GM21825 (cell line): Measurements from ENCODE around the gene CNPPD1.
"Not testable (repeated sequence)": the region's sequence is repeated elsewhere in the genome, so short reads cannot be mapped to it uniquely, and the experiment has no call there.

ENCODE experiments used
- ATAC-seq: cut with Tn5 transposase; IDR thresholded peaks from one replicate; pipeline ENCODE4 v1.9.1; 2021; ENCODE audit warnings: mild to moderate bottlenecking, moderate library complexity; ENCODE audit not compliant: unreplicated experiment

Gene CNPPD1

GRCh38 chr2:219209236-219210195, 32.8 kb upstream of the CNPPD1 start:
- ATAC-seq = no peak

- no peak for ATAC-seq
These were observed 31.4 kb upstream of the CNPPD1 start for GRCh38 chr2:219207884-219208740.

DNA sequence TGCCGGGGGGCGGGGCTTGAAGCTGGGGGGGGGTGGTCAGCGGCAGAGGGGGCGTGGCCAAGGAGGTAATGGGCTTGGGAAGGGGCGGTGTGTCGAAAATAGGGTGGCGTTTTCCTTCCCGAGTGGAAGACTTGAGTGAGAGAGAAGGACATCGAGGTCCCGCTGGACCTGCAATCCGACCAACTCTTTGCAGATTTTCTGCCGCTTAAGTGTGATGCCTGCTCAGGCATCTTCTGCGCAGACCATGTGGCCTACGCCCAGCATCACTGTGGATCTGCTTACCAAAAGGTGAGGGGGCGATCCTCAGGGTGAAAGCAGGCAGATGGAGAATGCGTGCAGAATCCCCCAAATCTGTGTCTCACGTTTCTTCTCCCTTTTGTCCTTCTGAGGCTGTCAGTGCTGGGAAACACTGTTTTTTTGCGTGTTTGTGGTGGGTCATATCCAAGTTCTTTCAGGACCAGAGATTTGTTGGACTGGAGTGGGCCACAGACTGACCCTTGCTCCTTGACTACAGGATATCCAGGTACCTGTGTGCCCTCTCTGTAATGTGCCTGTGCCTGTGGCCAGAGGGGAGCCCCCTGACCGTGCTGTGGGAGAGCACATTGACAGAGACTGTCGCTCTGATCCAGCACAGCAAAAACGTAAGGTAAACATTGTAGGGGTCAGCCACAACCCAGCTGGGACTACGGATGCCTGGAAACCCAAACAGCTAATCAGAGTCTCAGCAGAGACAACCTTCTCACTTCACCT, 30.6 kb upstream of the CNPPD1 start:
- ATAC-seq = no peak

- peak; percentile 97 for ATAC-seq
These were observed 29.8 kb upstream of the CNPPD1 start, which contains the start of gene ZFAND2B for GRCh38 chr2:219206328-219207133. ZFAND2B (plus strand) TSS chr2:219206782; CDS start chr2:219206988, 206 bp downstream.

- no peak for ATAC-seq
These were observed 29.2 kb upstream of the CNPPD1 start for GRCh38 chr2:219205981-219206327.

- ATAC-seq = no peak
These were observed 28.4 kb upstream of the CNPPD1 start for GRCh38 chr2:219205165-219205538.

GRCh38 chr2:219204425-219205164, 27.9 kb upstream of the CNPPD1 start:
- ATAC-seq = no peak

GRCh38 chr2:219201331-219201730, 24.6 kb upstream of the CNPPD1 start:
- not testable (repeated sequence) for ATAC-seq

GRCh38 chr2:219200502-219201326, 24.0 kb upstream of the CNPPD1 start:
- not testable (repeated sequence) for ATAC-seq

- no peak for ATAC-seq
These were observed 22.9 kb upstream of the CNPPD1 start for GRCh38 chr2:219199470-219200211.

DNA sequence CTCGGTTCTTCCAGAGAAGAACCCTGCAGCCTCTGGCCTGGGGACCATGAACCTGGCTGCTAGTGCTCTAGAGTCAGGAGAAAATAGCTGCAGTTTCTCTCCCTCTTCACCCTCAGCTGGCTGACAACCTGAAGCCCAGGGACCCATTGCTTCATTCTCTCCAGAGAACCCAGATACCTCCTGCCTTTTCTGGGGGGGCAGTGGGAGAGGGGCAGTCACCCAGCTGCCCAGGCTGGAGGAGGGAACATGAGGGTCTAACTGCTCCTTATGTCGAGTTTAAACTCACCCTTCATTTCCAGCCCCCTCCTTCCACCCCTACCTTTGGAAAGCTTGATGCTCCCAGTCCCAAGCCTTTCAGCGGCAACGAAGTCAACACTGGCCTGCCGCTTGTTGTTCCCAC, 22.2 kb upstream of the CNPPD1 start:
- ATAC-seq = no peak

GRCh38 chr2:219197388-219197787, 20.7 kb upstream of the CNPPD1 start:
- ATAC-seq = no peak

DNA sequence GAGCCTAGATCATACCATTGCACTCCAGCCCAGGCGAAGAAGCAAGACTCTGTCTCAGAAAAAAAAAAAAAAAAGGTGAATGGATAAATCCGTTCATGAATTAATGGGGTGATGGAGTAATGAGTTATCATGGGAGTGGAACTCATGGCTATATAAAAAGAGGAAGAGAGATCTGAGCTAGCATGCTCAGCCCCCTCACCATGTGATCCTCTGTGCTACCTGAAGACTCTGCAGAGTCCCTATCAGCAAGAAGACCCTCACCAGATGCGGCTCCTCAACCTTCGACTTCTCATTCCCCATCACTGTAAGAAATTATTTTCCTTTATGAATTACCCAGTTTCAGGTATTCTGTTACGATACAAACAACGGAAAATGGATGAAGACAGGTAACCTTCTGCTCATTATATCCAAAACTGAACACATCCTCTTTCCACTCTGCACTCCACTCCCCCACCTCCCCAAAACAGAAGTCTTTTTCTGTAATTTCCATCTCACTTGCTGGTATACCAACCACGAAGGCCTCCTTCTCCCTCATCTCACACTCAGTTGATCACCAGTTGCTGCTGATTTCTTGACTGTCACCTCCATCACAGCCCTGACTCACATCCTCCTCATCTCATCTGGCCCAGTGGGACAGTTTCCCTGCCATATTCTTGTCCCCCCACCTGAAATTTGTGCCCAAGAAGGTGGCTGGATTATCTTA, 10.2 kb upstream of the CNPPD1 start:
- ATAC-seq = no peak

GRCh38 chr2:219184121-219184520, 7.4 kb upstream of the CNPPD1 start:
- no peak for ATAC-seq

DNA sequence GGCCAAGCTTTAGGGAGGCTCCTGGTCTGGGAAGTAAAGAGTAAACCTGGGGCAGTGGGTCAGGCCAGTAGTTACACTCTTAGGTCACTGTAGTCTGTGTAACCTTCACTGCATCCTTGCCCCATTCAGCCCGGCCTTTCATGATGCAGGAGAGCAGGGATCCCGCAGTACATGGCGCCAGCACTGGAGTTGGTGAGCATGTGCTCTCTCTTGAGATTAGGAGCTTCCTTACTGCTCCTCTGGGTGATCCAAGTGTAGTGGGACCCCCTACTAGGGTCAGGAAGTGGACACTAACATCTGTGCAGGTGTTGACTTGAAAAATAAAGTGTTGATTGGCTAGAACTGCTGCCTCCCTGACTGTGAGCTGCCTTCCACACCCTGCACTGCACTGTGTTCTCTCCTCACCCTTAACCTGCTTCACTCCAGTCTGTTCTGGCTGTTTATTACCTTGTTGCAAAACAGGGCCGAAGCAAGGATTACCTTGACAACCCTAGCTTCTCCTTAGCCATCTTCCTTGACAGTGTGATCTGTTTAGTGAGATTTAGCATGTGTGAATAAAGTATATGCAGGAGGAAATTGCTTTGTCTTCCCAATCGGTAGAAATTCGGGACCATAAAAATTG, 6.5 kb upstream of the CNPPD1 start:
- ATAC-seq = no peak

DNA sequence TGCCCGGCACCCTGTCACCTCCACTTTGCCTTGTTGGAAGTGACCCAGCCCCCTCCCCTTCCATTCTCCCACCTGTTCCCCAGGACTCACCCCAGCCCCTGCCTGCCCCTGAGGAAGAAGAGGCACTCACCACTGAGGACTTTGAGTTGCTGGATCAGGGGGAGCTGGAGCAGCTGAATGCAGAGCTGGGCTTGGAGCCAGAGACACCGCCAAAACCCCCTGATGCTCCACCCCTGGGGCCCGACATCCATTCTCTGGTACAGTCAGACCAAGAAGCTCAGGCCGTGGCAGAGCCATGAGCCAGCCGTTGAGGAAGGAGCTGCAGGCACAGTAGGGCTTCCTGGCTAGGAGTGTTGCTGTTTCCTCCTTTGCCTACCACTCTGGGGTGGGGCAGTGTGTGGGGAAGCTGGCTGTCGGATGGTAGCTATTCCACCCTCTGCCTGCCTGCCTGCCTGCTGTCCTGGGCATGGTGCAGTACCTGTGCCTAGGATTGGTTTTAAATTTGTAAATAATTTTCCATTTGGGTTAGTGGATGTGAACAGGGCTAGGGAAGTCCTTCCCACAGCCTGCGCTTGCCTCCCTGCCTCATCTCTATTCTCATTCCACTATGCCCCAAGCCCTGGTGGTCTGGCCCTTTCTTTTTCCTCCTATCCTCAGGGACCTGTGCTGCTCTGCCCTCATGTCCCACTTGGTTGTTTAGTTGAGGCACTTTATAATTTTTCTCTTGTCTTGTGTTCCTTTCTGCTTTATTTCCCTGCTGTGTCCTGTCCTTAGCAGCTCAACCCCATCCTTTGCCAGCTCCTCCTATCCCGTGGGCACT, 5.8 kb upstream of the CNPPD1 start:
- ATAC-seq = no peak
